ENCODE results near the gene FRAS1. TPM values are rescaled to one million over a fixed set of nuclear protein-coding genes. Genes with fewer than 3 reads are reported as not detected.

Gene FRAS1
- total RNA-seq, 3 donors from 2014 or later = 0.03 to 0.08 (median 0.08) TPM

DNA sequence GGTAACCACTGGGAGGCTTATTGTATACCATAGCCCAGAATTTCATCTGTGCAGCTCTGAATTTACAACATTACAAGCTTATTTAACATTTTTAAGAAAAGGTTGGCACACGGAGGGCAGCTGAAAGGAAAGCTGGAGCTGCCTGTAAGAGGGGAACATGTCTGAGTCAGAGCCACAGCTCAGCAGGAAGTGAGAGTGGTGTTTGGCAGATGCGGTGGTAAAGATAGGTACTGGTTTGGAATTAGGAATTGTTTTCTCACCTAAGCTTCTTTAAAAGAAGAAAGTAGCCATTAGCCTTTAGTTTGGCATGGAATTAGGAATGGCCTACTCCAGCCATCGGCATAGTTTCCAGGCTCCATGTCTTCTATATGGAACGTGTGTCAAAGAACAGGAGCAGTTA lies 321.9 kb downstream of the FRAS1 start:
- Mint-ChIP-seq H3K36me3 (ENCODE audit: insufficient read depth) (no peaks in the 10 kb centered on the region), H3K4me3 (no peak overlapping the region), H3K4me1 (ENCODE audit: low read depth) (no peaks in the 10 kb centered on the region), H3K27me3 (ENCODE audit: low read depth) (peaks cover 1% of the 10 kb centered on the region), H3K9me3 (no peaks in the 10 kb centered on the region)
- ATAC-seq (no peak), DNase-seq (no peak)

DNA sequence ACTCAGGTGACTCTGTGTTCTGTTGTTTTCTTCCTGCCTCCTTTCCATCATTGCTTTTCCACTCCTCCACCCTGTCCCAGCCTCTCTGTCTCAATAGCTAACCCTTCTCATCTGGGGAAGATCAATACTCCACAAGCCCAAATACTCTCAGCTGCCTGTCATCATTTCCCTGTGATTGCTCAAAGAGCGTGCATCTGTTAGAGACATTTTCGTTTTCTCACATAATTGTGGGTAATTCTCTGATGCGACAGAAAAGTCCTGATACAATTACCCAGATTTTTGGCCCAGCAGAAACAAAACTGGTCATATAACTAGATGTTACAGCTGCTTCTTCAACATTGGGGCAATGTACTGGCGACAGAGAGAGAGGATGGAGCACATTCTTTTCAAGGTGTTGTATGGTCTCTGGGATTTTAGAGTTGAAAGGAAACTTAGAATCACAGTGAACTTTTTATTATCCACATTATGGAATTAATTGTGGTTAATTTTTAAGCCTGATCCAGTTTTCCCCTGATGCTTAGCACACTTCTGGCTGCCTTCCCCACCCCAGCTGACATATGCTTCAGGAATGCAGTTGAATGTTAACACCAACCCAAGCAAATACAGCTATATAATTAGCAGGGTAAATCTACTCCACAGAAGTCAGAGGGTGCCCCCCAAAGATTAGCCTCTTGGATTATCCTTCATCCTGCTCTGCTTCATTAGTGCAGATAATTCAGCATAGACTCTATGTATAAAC lies 323.0 kb downstream of the FRAS1 start:
- Mint-ChIP-seq H3K9me3 (no peaks in the 10 kb centered on the region), H3K27me3 (ENCODE audit: low read depth) (peaks cover 1% of the 10 kb centered on the region), H3K4me3 (no peak overlapping the region), H3K36me3 (ENCODE audit: insufficient read depth) (no peaks in the 10 kb centered on the region), H3K4me1 (ENCODE audit: low read depth) (no peaks in the 10 kb centered on the region)
- no peak for ATAC-seq
- no peak for DNase-seq

DNA sequence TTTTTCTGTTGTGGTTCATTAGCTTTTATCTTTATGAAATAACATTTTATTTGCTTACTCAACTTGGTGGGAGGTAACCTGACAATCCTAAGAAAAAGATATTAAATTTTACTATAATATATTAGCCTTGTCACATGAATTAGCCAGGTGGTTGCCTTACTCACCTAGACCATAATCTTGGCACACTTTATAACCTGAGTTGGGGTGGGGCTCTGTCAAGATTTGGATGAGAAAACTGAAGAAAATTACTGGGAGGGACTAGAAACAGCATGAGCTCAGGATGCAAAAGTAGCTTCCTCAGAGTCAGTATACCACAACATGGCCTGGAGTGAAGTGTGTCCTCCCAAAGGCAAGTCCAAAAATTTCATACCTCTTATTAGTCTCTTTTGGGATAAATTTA lies 329.6 kb downstream of the FRAS1 start:
- Mint-ChIP-seq H3K4me1 (ENCODE audit: low read depth) (no peaks in the 10 kb centered on the region), H3K9me3 (no peaks in the 10 kb centered on the region), H3K36me3 (ENCODE audit: insufficient read depth) (no peaks in the 10 kb centered on the region), H3K4me3 (no peak overlapping the region), H3K27me3 (ENCODE audit: low read depth) (no peaks in the 10 kb centered on the region)
- no peak for DNase-seq
- ATAC-seq = no peak

DNA sequence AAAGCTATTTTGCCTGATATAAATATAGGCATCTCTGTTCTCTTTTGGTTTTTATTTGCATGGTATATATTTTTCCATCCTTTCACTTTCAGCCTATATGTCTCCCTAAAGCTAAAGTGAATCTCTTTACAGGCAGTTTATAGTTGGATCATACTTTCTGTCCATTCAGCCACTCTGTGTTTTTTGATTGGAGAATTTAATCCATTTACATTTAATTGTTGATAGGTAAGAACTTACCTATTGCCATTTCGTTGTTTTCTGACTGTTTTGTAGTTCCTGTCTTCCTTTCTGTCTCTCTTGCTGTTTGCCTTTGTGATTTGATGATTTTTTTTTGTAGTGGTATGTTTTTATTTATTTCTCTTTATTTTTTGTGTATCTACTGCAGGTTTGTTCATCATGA lies 338.5 kb downstream of the FRAS1 start:
- peaks cover 21% of the 10 kb centered on the region for H3K9me3 Mint-ChIP-seq
- H3K4me3 Mint-ChIP-seq = no peak overlapping the region
- H3K36me3 Mint-ChIP-seq (ENCODE audit: insufficient read depth) = no peaks in the 10 kb centered on the region
- H3K27me3 Mint-ChIP-seq (ENCODE audit: low read depth) = no peaks in the 10 kb centered on the region
- ATAC-seq = no peak
- H3K4me1 Mint-ChIP-seq (ENCODE audit: low read depth) = no peaks in the 10 kb centered on the region
- no peak for DNase-seq

DNA sequence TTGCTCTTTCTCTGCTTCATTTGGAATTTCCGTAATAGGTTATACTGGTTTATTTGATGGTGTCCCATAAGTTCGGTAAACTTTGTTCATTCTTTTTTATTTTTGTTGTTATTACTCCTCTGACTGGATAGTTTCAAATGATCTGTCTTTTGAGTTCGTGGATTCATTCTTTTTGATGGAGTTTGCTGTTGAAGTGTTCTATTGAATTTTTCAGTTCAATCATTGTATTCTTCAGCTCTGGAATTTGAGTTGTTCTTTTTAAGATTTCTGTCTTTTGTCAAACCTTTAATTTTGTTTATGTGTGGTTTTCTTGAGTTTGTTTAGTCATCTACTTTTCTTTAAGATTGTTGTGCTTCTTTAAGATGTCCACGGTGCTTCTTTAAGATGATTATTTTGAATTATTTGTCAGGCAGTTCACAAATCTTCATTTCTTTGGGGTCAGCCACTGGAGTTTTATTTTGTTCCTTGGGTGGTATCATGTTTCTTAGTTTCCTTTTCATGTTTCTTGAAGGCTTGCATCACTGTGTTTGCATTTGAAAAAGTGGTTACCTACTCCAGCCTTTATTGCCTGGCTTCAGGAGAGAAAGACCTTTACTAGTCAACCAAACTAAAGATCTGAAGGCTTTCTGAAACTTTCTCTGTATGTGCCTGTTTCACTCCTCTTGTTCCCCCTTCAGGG lies 339.6 kb downstream of the FRAS1 start:
- ATAC-seq = no peak
- no peaks in the 10 kb centered on the region for H3K27me3 Mint-ChIP-seq (ENCODE audit: low read depth)

DNA sequence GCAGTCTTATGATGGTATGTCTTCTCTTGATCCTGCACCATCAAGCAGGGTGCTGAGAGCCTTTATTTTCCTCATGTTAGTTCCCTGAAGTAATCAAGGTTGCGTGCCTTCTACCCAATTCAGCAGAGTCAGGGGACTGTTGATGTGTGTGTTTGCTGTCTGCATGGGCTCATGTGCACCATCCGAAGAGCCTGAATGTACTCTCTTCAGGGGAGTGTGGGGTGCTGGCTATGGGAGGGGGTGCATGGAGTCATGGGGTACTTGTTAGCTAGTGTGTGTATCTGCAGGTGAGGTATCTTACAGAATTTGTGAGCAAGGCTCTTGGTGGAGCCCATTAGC lies 340.1 kb downstream of the FRAS1 start:
- H3K36me3 Mint-ChIP-seq (ENCODE audit: insufficient read depth) = no peaks in the 10 kb centered on the region
- no peaks in the 10 kb centered on the region for H3K4me1 Mint-ChIP-seq (ENCODE audit: low read depth)
- H3K4me3 Mint-ChIP-seq = no peak overlapping the region
- H3K27me3 Mint-ChIP-seq (ENCODE audit: low read depth) = no peaks in the 10 kb centered on the region
- no peak for DNase-seq
- peaks cover 21% of the 10 kb centered on the region for H3K9me3 Mint-ChIP-seq
- ATAC-seq = no peak

More for the DNA sequence above, 339.6 kb downstream of the FRAS1 start:
- DNase-seq = no peak
- no peaks in the 10 kb centered on the region for H3K4me1 Mint-ChIP-seq (ENCODE audit: low read depth)
- peaks cover 21% of the 10 kb centered on the region for H3K9me3 Mint-ChIP-seq
- no peak overlapping the region for H3K4me3 Mint-ChIP-seq
- H3K36me3 Mint-ChIP-seq (ENCODE audit: insufficient read depth) = no peaks in the 10 kb centered on the region

DNA sequence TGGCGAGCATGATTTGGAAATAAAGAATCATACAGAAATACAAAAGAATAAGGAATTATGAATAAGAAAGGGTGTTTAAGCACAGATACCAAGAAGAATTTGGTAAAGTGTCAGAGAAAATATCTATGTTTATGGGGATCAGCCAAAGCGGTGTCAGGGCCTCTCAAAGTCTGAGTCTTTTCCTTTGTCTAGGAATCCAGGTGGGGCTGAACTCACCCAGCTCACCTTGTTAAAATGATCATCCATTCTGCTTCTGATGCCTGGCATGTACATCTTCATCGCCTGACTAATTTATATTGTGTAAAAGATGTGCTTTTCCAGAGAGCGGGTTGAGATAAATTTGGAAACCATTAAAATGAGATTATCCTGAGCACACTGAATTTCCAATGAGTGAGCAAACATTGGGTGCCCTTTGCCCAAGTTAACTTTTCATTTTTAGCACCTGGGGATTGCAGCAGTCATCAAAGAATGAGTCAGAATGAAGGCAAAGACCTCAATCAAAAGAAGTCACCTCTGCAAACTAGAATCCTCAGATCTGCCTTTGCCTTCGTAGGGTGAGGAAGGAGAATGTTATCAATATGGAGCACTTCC lies 352.6 kb downstream of the FRAS1 start:
- Mint-ChIP-seq H3K27me3 (ENCODE audit: low read depth) (peaks cover 3% of the 10 kb centered on the region), H3K9me3 (no peaks in the 10 kb centered on the region), H3K4me3 (no peak overlapping the region), H3K4me1 (ENCODE audit: low read depth) (no peaks in the 10 kb centered on the region), H3K36me3 (ENCODE audit: insufficient read depth) (no peaks in the 10 kb centered on the region)
- DNase-seq (no peak), ATAC-seq (no peak)

DNA sequence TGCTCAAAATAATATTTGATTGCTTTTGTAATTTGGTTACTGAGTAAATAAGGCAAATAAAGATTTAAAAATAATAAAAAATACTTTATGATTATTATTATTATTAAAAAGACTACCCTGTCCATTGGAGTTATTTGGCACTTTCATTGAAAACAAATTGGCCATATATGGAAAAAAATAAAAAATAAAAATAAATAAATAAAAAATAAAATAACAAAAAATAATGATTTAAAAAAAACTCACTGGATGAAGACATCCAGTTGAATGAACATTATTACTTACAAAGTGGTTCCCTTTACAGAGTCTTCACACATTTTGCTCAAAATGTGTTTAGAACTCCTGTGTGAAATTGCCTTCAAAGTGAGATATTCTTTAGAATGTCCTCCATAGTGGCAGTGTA lies 353.1 kb downstream of the FRAS1 start:
- DNase-seq = no peak
- H3K27me3 Mint-ChIP-seq (ENCODE audit: low read depth) = peaks cover 3% of the 10 kb centered on the region

DNA sequence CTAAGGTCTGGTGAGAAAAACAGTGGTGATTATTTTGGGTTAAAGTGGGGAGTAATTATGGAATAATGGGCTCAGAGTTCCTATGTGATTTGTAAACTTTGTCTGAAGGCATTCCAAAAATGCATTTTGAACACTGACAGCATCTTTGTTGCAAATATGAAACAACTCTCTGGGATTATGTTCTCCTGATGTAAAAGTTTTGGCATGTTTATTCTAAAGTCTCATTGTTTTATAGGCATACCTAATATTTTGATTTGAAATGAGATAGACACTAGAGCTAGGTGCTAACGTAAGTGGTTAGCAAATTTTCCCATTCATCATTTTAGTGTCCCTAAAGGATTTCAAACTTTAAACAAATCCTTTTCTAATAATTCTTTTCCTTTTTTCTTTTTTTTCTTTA lies 353.6 kb downstream of the FRAS1 start:
- DNase-seq (no peak), ATAC-seq (no peak)
- no peaks in the 10 kb centered on the region for H3K9me3 Mint-ChIP-seq
- H3K4me3 Mint-ChIP-seq = no peak overlapping the region
- peaks cover 3% of the 10 kb centered on the region for H3K27me3 Mint-ChIP-seq (ENCODE audit: low read depth)
- no peaks in the 10 kb centered on the region for H3K4me1 Mint-ChIP-seq (ENCODE audit: low read depth)
- no peaks in the 10 kb centered on the region for H3K36me3 Mint-ChIP-seq (ENCODE audit: insufficient read depth)

More for the DNA sequence above, 353.1 kb downstream of the FRAS1 start:
- Mint-ChIP-seq H3K36me3 (ENCODE audit: insufficient read depth) (no peaks in the 10 kb centered on the region), H3K4me1 (ENCODE audit: low read depth) (no peaks in the 10 kb centered on the region), H3K9me3 (no peaks in the 10 kb centered on the region), H3K4me3 (no peak overlapping the region)
- no peak for ATAC-seq

DNA sequence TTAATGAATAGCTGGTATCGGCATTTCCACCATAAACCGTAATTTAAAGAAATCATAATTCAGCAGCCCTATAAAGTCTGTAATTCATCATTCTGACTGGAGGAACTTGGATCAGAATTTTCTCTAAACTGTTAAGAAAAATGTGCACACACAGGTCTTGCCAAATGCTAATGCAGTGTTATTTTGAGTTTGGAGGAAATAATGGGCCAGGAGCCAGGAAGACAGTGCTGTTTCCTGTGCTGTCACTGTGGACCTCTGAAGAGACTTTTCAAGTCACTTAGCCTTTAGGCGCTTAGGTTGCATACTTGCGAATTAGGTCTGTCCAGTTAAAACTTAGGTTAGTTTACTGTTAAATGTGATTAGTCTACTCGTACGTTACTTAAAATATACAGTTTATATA lies 357.0 kb downstream of the FRAS1 start:
- Mint-ChIP-seq H3K9me3 (no peaks in the 10 kb centered on the region), H3K27me3 (ENCODE audit: low read depth) (no peaks in the 10 kb centered on the region), H3K4me1 (ENCODE audit: low read depth) (no peaks in the 10 kb centered on the region), H3K36me3 (ENCODE audit: insufficient read depth) (no peaks in the 10 kb centered on the region), H3K4me3 (no peak overlapping the region)
- ATAC-seq (no peak), DNase-seq (no peak)

DNA sequence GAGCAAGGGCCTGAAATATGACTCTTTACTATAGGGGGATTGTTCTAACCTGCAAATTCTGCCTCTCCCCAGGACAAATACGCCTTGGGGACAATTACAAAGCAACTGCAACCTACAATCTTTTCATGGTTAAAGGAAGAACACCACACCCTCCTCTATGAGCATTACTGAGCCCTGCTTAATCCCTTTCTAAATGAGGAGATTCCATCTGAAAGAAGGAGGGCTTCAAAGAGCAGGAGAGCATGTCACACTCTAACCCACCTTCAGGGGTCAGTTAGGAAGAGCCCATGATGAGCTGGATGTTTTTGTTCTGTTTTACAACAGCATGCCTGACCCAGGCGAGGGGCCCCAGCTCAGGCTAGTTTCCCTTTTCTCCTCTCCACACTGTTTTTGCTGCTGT lies 360.5 kb downstream of the FRAS1 start:
- no peak overlapping the region for H3K4me3 Mint-ChIP-seq
- H3K27me3 Mint-ChIP-seq (ENCODE audit: low read depth) = peaks cover 7% of the 10 kb centered on the region
- no peaks in the 10 kb centered on the region for H3K4me1 Mint-ChIP-seq (ENCODE audit: low read depth)
- DNase-seq (no peak), ATAC-seq (no peak)
- no peaks in the 10 kb centered on the region for H3K36me3 Mint-ChIP-seq (ENCODE audit: insufficient read depth)
- no peaks in the 10 kb centered on the region for H3K9me3 Mint-ChIP-seq

DNA sequence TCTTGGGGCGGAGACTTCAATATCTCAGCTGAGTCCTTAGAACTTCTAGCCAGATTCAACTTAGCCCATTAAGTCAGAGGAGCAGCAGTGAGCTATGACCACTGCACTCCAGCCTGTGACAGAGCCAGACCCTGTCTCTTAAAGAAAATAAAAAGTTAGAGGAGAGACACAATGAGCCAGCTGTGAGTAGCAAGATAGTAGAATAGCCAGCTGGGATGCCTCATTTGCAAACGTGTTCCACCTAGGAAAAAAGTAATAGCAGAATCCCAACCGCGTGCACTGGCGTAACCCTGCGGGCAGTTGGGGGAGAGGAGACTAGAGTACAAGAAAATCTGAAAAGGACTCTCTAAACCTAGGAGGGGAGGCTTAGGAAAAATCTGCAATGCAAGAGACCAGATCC lies 361.3 kb downstream of the FRAS1 start:
- Mint-ChIP-seq H3K36me3 (ENCODE audit: insufficient read depth) (no peaks in the 10 kb centered on the region), H3K4me3 (no peak overlapping the region), H3K4me1 (ENCODE audit: low read depth) (no peaks in the 10 kb centered on the region), H3K9me3 (no peaks in the 10 kb centered on the region), H3K27me3 (ENCODE audit: low read depth) (peaks cover 7% of the 10 kb centered on the region)
- ATAC-seq = no peak
- DNase-seq = no peak

DNA sequence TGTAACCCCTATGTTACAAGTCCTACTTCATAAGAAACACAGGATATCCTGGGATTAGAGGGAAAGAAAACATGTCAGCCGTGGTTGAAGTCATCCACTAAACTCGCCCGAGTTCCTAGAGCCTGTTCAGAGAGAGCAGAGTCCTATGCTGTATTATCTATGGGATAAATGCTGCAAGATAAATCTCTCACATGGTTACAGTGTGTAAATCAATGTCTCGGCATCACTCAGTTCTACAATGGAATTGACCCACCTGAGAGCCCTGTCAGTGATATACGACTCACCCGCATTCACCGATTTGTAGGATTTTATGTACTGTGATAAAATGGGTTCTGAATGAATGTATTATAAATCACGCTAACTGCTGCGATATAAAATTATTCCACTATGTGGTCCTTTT lies 366.7 kb downstream of the FRAS1 start:
- H3K27me3 Mint-ChIP-seq (ENCODE audit: low read depth) = peaks cover 7% of the 10 kb centered on the region
- no peak overlapping the region for H3K4me3 Mint-ChIP-seq
- ATAC-seq (no peak), DNase-seq (no peak)
- no peaks in the 10 kb centered on the region for H3K4me1 Mint-ChIP-seq (ENCODE audit: low read depth)
- no peaks in the 10 kb centered on the region for H3K9me3 Mint-ChIP-seq
- H3K36me3 Mint-ChIP-seq (ENCODE audit: insufficient read depth) = no peaks in the 10 kb centered on the region

DNA sequence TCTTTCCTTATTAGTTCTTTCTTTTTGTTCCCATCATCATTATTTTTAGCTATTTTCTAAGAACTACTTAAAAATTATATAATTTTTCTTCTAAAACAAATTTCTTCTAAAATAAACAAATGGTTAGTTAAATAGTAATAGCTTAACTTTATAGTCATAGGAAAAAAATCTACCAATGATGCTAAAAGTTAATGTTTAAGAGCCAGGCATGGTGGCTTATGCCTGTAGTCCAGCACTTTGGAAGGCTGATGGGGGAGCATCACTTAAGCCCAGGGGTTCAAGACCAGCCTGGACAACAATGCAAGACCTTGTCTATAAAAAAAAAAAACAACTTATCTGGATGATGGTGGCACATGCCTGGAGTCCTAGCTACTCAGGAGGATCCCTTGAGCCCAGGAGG lies 367.3 kb downstream of the FRAS1 start:
- Mint-ChIP-seq H3K27me3 (ENCODE audit: low read depth) (peaks cover 7% of the 10 kb centered on the region), H3K4me1 (ENCODE audit: low read depth) (no peaks in the 10 kb centered on the region), H3K4me3 (no peak overlapping the region), H3K36me3 (ENCODE audit: insufficient read depth) (no peaks in the 10 kb centered on the region), H3K9me3 (no peaks in the 10 kb centered on the region)
- DNase-seq (no peak), ATAC-seq (no peak)

DNA sequence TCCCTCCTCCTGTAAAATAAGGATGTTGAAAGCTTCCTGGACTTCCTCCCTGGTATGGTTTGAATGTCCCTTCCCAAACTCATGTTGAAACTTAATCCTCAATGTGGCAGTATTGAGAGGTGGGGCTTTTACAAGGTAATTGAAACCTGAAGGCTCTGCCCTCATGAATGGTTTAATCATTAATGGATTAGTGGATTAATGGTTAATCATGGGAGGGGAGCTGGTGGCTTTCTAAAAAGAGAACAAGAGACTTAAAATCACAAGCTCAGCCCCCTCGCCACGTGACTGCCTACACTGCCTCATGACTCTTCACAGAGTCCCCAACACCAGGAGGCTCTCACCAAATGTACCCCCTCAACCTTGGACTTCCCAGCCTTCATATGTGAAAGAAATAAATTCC lies 369.8 kb downstream of the FRAS1 start:
- Mint-ChIP-seq H3K27me3 (ENCODE audit: low read depth) (peaks cover 4% of the 10 kb centered on the region), H3K4me3 (no peak overlapping the region), H3K36me3 (ENCODE audit: insufficient read depth) (no peaks in the 10 kb centered on the region), H3K4me1 (ENCODE audit: low read depth) (no peaks in the 10 kb centered on the region), H3K9me3 (no peaks in the 10 kb centered on the region)
- ATAC-seq (no peak), DNase-seq (no peak)

Data from activated T-cell treated with anti-CD3 and anti-CD28 coated beads, Interleukin-2, amount 50 U/mL, for 4 hours (primary cell).